HL-60 (cell line): Measurements from ENCODE around the gene ALK.

Experiments used
- GABPA ChIP-seq: IDR thresholded peaks from 2 replicates; pipeline ENCODE4 v1.6.1; 2012; ENCODE audit warnings: low read depth
- POLR2AphosphoS5 ChIP-seq: IDR thresholded peaks from 2 replicates; pipeline ENCODE4 v1.6.1; 2012; ENCODE audit warnings: low read depth
- TF ChIP-seq, protein P1 (sequence below): IDR thresholded peaks from one replicate; pipeline ENCODE4 v1.5.1; 2011; ENCODE audit warnings: low read length, control low read depth, inconsistent platforms; ENCODE audit not compliant: insufficient read depth

DNA sequence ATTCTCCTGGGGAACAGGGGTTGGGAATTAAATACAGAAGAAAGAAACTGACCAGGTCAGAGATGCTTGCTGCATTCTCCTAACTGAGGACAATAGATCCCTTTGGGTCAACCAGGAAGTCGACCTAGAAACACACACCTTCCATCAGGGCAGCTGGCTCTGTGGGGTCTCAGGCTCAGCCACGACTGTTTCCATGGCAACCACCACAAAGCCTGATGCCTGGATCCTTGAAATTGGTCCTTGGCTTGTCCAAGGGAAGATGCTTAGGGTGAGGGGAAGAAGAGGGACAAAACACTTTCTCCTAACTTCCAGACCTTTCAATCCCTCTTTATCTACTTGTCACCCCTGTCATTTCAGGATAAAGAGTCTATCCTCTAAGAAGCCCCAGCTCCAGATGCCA lies 194.4 kb downstream of the ALK start:
- TF ChIP-seq POLR2AphosphoS5 (no peak), GABPA (no peak)
- TF ChIP-seq, protein P1, sequence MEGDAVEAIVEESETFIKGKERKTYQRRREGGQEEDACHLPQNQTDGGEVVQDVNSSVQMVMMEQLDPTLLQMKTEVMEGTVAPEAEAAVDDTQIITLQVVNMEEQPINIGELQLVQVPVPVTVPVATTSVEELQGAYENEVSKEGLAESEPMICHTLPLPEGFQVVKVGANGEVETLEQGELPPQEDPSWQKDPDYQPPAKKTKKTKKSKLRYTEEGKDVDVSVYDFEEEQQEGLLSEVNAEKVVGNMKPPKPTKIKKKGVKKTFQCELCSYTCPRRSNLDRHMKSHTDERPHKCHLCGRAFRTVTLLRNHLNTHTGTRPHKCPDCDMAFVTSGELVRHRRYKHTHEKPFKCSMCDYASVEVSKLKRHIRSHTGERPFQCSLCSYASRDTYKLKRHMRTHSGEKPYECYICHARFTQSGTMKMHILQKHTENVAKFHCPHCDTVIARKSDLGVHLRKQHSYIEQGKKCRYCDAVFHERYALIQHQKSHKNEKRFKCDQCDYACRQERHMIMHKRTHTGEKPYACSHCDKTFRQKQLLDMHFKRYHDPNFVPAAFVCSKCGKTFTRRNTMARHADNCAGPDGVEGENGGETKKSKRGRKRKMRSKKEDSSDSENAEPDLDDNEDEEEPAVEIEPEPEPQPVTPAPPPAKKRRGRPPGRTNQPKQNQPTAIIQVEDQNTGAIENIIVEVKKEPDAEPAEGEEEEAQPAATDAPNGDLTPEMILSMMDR, result no peak
